Vagina (tissue), 2 donors: ENCODE measurements around the gene FBXW2. TPM values are rescaled to one million over a fixed set of nuclear protein-coding genes. Genes with fewer than 3 reads are reported as not detected.

ENCODE experiments used
- DNase-seq, 2 donors: peaks; one replicate each; pipeline ENCODE4 v3.0.0-alpha.2; 2017; ENCODE audit errors: extremely low spot score in 2 of 2
- H3K27ac ChIP-seq: fragments of 200-600 bp; sonication (generic); one replicate; pipeline ENCODE4 v1.5.1; 2019
- H3K27me3 ChIP-seq: fragments of 200-600 bp; sonication (generic); one replicate; pipeline ENCODE4 v1.5.1; 2019
- H3K36me3 ChIP-seq, 2 donors: fragments of 200-600 bp; sonication (generic); one replicate each; pipeline ENCODE4 v1.5.1; 2017 to 2019
- H3K4me1 ChIP-seq: fragments of 200-600 bp; sonication (generic); one replicate; pipeline ENCODE4 v1.5.1; 2019
- H3K4me3 ChIP-seq, 2 donors: fragments of 200-600 bp; sonication (generic); 1 replicate in 1 of 2; 2 replicates in 1 of 2; pipeline ENCODE4 v1.5.1; 2016 to 2019
- H3K9me3 ChIP-seq: fragments of 200-600 bp; sonication (generic); one replicate; pipeline ENCODE4 v1.5.1; 2019
- POLR2A ChIP-seq, 2 donors: fragments of 450-650 bp; IDR thresholded peaks; one replicate each; pipeline ENCODE4 v1.6.1; 2017; ENCODE audit warnings: antibody characterized with exemption in 2 of 2, mild to moderate bottlenecking in 2 of 2, moderate library complexity in 2 of 2
- POLR2AphosphoS5 ChIP-seq, 2 donors: sonication (generic); formaldehyde crosslinking; IDR thresholded peaks; one replicate each; pipeline ENCODE4 v1.9.0; 2017; ENCODE audit warnings: antibody characterized with exemption in 2 of 2, mild to moderate bottlenecking in 2 of 2, low read depth in 1 of 2; ENCODE audit not compliant: insufficient read depth in 1 of 2
- intact Hi-C: fragments of 100-400 bp; cut with DNase I; formaldehyde crosslinking; loops from one replicate; pipeline ENCODE4 v1.15.1; 2023
- total RNA-seq: library from RNA; depleted of rRNA; stranded (reverse); fragments of >200 nt; gene quantifications from one replicate; pipeline ENCODE4 v1.2.3, GENCODE V29; 2016
- TF ChIP-seq, protein P1 (sequence below), 3 experiments: fragments of 450-650 bp in 2 of 3; fragments of 200-600 bp in 1 of 3; sonication (generic) in 1 of 3; IDR thresholded peaks; one replicate each; pipeline ENCODE4 v1.5.1; 2017 to 2019; ENCODE audit warnings: antibody characterized with exemption in 3 of 3, mild to moderate bottlenecking in 2 of 3, moderate library complexity in 2 of 3

Gene FBXW2
- total RNA-seq, 1 donor from 2014 or later: 33.1 TPM

DNA sequence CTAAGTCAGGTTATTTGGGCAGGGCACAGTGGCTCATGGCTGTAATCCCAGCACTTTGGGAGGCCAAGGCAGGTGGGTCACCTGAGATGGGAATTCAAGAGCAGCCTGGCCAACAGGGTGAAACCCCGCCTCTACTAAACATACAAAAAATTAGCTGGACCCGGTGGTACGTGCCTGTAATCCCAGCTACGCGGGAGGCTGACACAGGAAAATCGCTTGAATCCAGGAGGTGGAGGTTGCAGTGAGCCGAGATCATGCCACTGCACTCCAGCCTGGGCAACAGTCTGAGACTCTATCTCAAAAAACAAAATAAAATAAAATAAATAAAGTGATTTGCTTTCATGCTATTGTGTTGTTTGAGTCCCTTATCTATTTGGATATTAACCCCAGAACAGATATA is 8.2 kb upstream of the FBXW2 start:
- intact Hi-C loops: no loop called here
- TF ChIP-seq POLR2AphosphoS5 (IDR thresholded peaks at IDR 0.05; ENCODE audit: insufficient read depth in 1 of 2, low read depth in 1 of 2) (no peak), POLR2A (IDR thresholded peaks at IDR 0.05) (no peak)
- TF ChIP-seq, protein P1, sequence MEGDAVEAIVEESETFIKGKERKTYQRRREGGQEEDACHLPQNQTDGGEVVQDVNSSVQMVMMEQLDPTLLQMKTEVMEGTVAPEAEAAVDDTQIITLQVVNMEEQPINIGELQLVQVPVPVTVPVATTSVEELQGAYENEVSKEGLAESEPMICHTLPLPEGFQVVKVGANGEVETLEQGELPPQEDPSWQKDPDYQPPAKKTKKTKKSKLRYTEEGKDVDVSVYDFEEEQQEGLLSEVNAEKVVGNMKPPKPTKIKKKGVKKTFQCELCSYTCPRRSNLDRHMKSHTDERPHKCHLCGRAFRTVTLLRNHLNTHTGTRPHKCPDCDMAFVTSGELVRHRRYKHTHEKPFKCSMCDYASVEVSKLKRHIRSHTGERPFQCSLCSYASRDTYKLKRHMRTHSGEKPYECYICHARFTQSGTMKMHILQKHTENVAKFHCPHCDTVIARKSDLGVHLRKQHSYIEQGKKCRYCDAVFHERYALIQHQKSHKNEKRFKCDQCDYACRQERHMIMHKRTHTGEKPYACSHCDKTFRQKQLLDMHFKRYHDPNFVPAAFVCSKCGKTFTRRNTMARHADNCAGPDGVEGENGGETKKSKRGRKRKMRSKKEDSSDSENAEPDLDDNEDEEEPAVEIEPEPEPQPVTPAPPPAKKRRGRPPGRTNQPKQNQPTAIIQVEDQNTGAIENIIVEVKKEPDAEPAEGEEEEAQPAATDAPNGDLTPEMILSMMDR (IDR thresholded peaks at IDR 0.05): no peak
- no peak for DNase-seq
- H3K36me3 ChIP-seq: no peaks in the 10 kb centered on the region
- no peak overlapping the region for H3K4me3 ChIP-seq
- no peaks in the 10 kb centered on the region for H3K4me1 ChIP-seq
- no peaks in the 10 kb centered on the region for H3K27me3 ChIP-seq
- no peaks in the 10 kb centered on the region for H3K9me3 ChIP-seq
- H3K27ac ChIP-seq: no peak overlapping the region

DNA sequence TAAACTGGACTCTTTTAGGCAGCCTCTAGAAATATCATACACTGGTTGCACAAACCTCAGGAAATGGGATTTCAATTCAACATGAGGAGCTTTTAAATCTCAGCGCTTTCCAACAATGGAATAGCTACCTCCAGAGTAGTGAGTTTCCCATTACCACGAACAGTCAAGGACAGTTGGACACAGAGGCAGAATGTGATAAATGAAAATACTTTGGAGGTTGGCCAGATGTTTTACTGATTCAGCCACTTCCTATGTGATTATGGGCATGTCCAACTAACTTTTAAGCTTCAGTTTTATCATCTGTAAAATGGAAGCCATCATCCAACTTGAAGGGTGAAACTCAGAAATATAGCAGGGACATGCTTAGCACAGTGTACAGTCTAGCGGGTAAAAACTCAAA is 2.1 kb downstream of the FBXW2 start:
- Histone ChIP-seq H3K4me3 (no peak overlapping the region), H3K4me1 (peaks cover 60% of the 10 kb centered on the region), H3K27ac (no peak overlapping the region)

DNA sequence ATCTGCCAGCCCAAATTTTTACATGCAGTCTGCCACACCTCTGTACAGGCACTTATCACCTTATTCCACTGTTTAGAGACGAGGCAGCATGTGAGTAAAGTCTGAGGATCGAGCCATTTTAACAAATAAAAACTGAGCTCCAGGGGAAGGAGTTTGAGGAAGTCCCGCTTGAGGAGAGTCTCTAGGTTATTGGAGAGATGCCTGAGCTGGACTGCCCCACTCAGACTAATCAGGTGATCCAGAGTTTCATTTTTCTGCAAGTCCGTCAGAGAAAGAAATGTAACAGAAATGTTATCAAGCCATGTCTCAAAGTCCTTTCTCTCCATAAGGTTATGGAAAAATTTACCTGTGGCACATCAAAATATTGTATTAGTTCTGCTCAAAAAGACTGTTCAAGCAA is 5.3 kb downstream of the FBXW2 start:
- H3K36me3 ChIP-seq: peaks cover 0 to 24% of the 10 kb centered on the region in 2 donors

More for the DNA sequence above, 2.1 kb downstream of the FBXW2 start:
- intact Hi-C loops: no loop called here
- H3K9me3 ChIP-seq: no peaks in the 10 kb centered on the region
- peaks cover 0 to 21% of the 10 kb centered on the region in 2 donors for H3K36me3 ChIP-seq
- no peaks in the 10 kb centered on the region for H3K27me3 ChIP-seq
- no peak for DNase-seq
- TF ChIP-seq POLR2AphosphoS5 (IDR thresholded peaks at IDR 0.05; ENCODE audit: insufficient read depth in 1 of 2, low read depth in 1 of 2) (no peak), POLR2A (IDR thresholded peaks at IDR 0.05) (no peak)

DNA sequence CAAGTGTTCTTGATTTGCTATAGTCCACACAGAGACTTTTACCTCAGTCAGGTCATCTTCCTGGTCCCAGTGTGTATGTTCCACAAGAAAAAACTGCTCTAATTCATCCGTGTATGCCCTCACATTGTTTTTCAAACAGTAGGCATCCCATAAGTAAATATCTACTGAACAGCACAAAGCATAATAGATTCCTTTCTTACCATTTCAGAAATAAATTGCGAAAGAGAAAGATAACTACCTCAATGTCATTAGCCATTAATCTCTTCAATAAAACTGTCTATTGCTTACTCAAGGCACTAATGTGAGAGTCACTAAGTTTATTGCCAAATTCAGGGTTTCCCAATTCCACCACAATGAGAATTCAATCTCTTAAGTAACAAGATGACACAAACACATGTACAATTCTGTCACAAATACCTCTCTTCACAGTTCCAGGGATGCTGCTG is 9.6 kb downstream of the FBXW2 start:
- H3K27ac ChIP-seq: peak overlapping the region; percentile 20
- no peaks in the 10 kb centered on the region for H3K27me3 ChIP-seq
- intact Hi-C loops: no loop called here
- peaks cover 35% of the 10 kb centered on the region for H3K4me1 ChIP-seq
- no peaks in the 10 kb centered on the region for H3K9me3 ChIP-seq
- TF ChIP-seq POLR2AphosphoS5 (IDR thresholded peaks at IDR 0.05; ENCODE audit: insufficient read depth in 1 of 2, low read depth in 1 of 2) (peak; percentile 26 to 85), POLR2A (IDR thresholded peaks at IDR 0.05) (no peak)
- TF ChIP-seq, protein P1 (IDR thresholded peaks at IDR 0.05): no peak
- no peak overlapping the region for H3K4me3 ChIP-seq
- H3K36me3 ChIP-seq: peaks cover 0 to 25% of the 10 kb centered on the region in 2 donors
- no peak for DNase-seq

More for the DNA sequence above, 5.3 kb downstream of the FBXW2 start:
- Histone ChIP-seq H3K9me3 (no peaks in the 10 kb centered on the region), H3K27me3 (no peaks in the 10 kb centered on the region), H3K27ac (no peak overlapping the region), H3K4me1 (peaks cover 65% of the 10 kb centered on the region), H3K4me3 (no peak overlapping the region)
- no peak for DNase-seq
- TF ChIP-seq POLR2AphosphoS5 (IDR thresholded peaks at IDR 0.05; ENCODE audit: insufficient read depth in 1 of 2, low read depth in 1 of 2) (no peak), POLR2A (IDR thresholded peaks at IDR 0.05) (no peak)
- TF ChIP-seq, protein P1 (IDR thresholded peaks at IDR 0.05): no peak
- intact Hi-C loops: no loop called here

DNA sequence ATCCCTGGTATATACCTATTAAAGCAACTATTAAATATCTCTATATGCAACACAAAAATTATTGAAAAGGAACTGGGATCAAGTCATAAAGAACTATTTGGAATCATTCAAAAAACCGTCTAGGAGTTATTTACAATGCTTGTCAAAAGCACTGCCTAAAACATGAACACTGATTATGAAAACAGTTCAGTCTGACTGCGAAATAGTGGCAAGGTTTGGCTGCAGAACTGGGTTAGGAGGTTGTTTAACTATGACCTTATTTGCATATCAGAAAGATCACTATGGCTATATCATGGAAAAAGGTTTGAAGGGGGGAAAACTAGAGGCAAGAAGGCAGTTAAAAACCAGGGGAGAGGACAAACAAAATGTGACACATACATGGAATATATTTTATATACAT is 12.0 kb downstream of the FBXW2 start:
- DNase-seq: no peak
- intact Hi-C loops: no loop called here
- TF ChIP-seq, protein P1 (IDR thresholded peaks at IDR 0.05): no peak
- TF ChIP-seq POLR2AphosphoS5 (IDR thresholded peaks at IDR 0.05; ENCODE audit: insufficient read depth in 1 of 2, low read depth in 1 of 2): no peak
- no peak for TF ChIP-seq POLR2A (IDR thresholded peaks at IDR 0.05)
- H3K4me3 ChIP-seq: no peak overlapping the region
- peaks cover 0 to 26% of the 10 kb centered on the region in 2 donors for H3K36me3 ChIP-seq
- no peaks in the 10 kb centered on the region for H3K9me3 ChIP-seq
- no peaks in the 10 kb centered on the region for H3K27me3 ChIP-seq
- no peak overlapping the region for H3K27ac ChIP-seq
- peaks cover 24% of the 10 kb centered on the region for H3K4me1 ChIP-seq
